GM23338 (cell line): Measurements from ENCODE around the gene THYN1. TPM values are rescaled to one million over a fixed set of nuclear protein-coding genes. Genes with fewer than 3 reads are reported as not detected.

Experiments
- ATAC-seq: fragments of 200-7000 bp; cut with Tn5 transposase; 3 replicates; pipeline ENCODE4 v1.9.1; 2020
- DNase-seq: peaks from one replicate; pipeline ENCODE4 v3.0.0-alpha.2; 2015; ENCODE audit warnings: low spot score
- H2AFZ ChIP-seq: fragments of 200-600 bp; sonication (generic); 2 replicates; pipeline ENCODE4 v1.8.0; 2016; ENCODE audit warnings: antibody characterized with exemption, mild to moderate bottlenecking, moderate library complexity
- H3F3A ChIP-seq: fragments of 200-600 bp; sonication (generic); replicated peaks from 2 replicates; pipeline ENCODE4 v1.8.0; 2017; ENCODE audit warnings: antibody characterized with exemption, mixed run types, low read depth
- H3K27ac ChIP-seq: fragments of 200-600 bp; sonication (generic); 2 replicates; pipeline ENCODE4 v1.6.1; 2016; ENCODE audit warnings: low read depth
- H3K27me3 ChIP-seq: fragments of 200-600 bp; sonication (generic); 2 replicates; pipeline ENCODE4 v1.8.0; 2016; ENCODE audit warnings: mild to moderate bottlenecking, mixed run types, moderate library complexity; ENCODE audit not compliant: insufficient read depth
- H3K36me3 ChIP-seq: fragments of 200-600 bp; sonication (generic); 2 replicates; pipeline ENCODE4 v1.8.0; 2016; ENCODE audit warnings: mild to moderate bottlenecking; ENCODE audit not compliant: insufficient read depth
- H3K4me1 ChIP-seq: fragments of 200-600 bp; sonication (generic); 2 replicates; pipeline ENCODE4 v1.8.0; 2016; ENCODE audit warnings: mild to moderate bottlenecking, moderate library complexity; ENCODE audit not compliant: insufficient read depth
- H3K4me2 ChIP-seq: fragments of 200-600 bp; sonication (generic); 2 replicates; pipeline ENCODE4 v1.7.1; 2017; ENCODE audit warnings: mixed run types
- H3K4me3 ChIP-seq: fragments of 200-600 bp; sonication (generic); 2 replicates; pipeline ENCODE4 v1.6.1; 2016; ENCODE audit warnings: mixed run types
- H3K79me2 ChIP-seq: fragments of 200-600 bp; sonication (generic); replicated peaks from 2 replicates; pipeline ENCODE4 v1.8.0; 2017; ENCODE audit warnings: mild to moderate bottlenecking; ENCODE audit not compliant: insufficient read depth
- H3K9me2 ChIP-seq: fragments of 200-600 bp; sonication (generic); 2 replicates; pipeline ENCODE4 v1.8.0; 2017; ENCODE audit not compliant: insufficient read depth
- H4K20me1 ChIP-seq: fragments of 200-600 bp; sonication (generic); replicated peaks from 2 replicates; pipeline ENCODE4 v1.8.0; 2017; ENCODE audit warnings: mild to moderate bottlenecking; ENCODE audit not compliant: insufficient read depth
- H3K27ac Mint-ChIP-seq: 2 replicates; pipeline ENCODE4 v1.8.0; 2020; ENCODE audit warnings: inconsistent platforms, mild to moderate bottlenecking, moderate library complexity, mixed read lengths
- H3K27me3 Mint-ChIP-seq: 3 replicates; pipeline ENCODE4 v1.8.0; 2022; ENCODE audit warnings: low read depth, mild to moderate bottlenecking, moderate library complexity, mixed read lengths, inconsistent platforms; ENCODE audit not compliant: insufficient read depth, poor library complexity
- H3K36me3 Mint-ChIP-seq: 3 replicates; pipeline ENCODE4 v1.8.0; 2021; ENCODE audit warnings: low read depth, mild to moderate bottlenecking, inconsistent platforms, moderate library complexity, mixed read lengths
- H3K4me1 Mint-ChIP-seq: 3 replicates; pipeline ENCODE4 v1.8.0; 2020; ENCODE audit warnings: mild to moderate bottlenecking, inconsistent platforms, mixed read lengths
- H3K4me3 Mint-ChIP-seq: 3 replicates; pipeline ENCODE4 v1.8.0; 2021; ENCODE audit warnings: moderate library complexity, mild to moderate bottlenecking, inconsistent platforms, mixed read lengths
- H3K9me3 Mint-ChIP-seq: 3 replicates; pipeline ENCODE4 v1.8.0; 2020; ENCODE audit warnings: moderate library complexity, mild to moderate bottlenecking, inconsistent platforms, mixed read lengths
- CREB1 ChIP-seq: fragments of 250-450 bp; sonication (Bioruptor Pico); IDR thresholded peaks from 2 replicates; pipeline ENCODE4 v1.5.0; 2020; ENCODE audit warnings: low read depth, mild to moderate bottlenecking, moderate library complexity
- CTCF ChIP-seq, 2 experiments: fragments of 200-600 bp in 1 of 2; sonication (generic) in 1 of 2; conservative IDR thresholded peaks; 2 replicates each; pipeline versions ENCODE4 v1.5.1 to v1.6.1; 2016 to 2017; ENCODE audit warnings: antibody characterized with exemption in 2 of 2, low read depth in 2 of 2, mild to moderate bottlenecking in 2 of 2, moderate library complexity in 1 of 2
- ETS1 ChIP-seq: IDR thresholded peaks from 2 replicates; pipeline ENCODE4 v1.6.1; 2016; ENCODE audit warnings: antibody characterized with exemption
- EZH2 ChIP-seq: fragments of 200-600 bp; sonication (generic); IDR thresholded peaks from one replicate; pipeline ENCODE4 v1.8.0; 2017; ENCODE audit warnings: antibody characterized with exemption, mild to moderate bottlenecking, low read depth; ENCODE audit not compliant: unreplicated experiment
- EZH2phosphoT487 ChIP-seq: fragments of 200-600 bp; sonication (generic); IDR thresholded peaks from one replicate; pipeline ENCODE4 v1.8.1; 2018; ENCODE audit warnings: antibody characterized with exemption; ENCODE audit not compliant: unreplicated experiment
- JUNB ChIP-seq: IDR thresholded peaks from one replicate; pipeline ENCODE4 v1.6.1; 2016; ENCODE audit warnings: antibody characterized with exemption; ENCODE audit not compliant: unreplicated experiment
- NANOG ChIP-seq: IDR thresholded peaks from 2 replicates; pipeline ENCODE4 v1.6.1; 2016; ENCODE audit warnings: antibody characterized with exemption, borderline replicate concordance
- POLR2AphosphoS5 ChIP-seq: IDR thresholded peaks from 2 replicates; pipeline ENCODE4 v1.6.1; 2016; ENCODE audit warnings: antibody characterized with exemption, low read depth
- REST ChIP-seq: IDR thresholded peaks from one replicate; pipeline ENCODE4 v1.6.1; 2018; ENCODE audit warnings: antibody characterized with exemption; ENCODE audit not compliant: unreplicated experiment
- ZNF114 ChIP-seq: fragments of 250-450 bp; sonication (Bioruptor Pico); IDR thresholded peaks from 2 replicates; pipeline ENCODE4 v1.5.0; 2020; ENCODE audit warnings: mild to moderate bottlenecking, moderate library complexity
- ZNF462 ChIP-seq: fragments of 250-450 bp; sonication (Bioruptor Pico); IDR thresholded peaks from 2 replicates; pipeline ENCODE4 v1.5.0; 2020; ENCODE audit warnings: mild to moderate bottlenecking, moderate library complexity
- polyA plus RNA-seq: library from polyadenylated mRNA; unstranded; fragments of >200 nt; fragmentation: Nextera tagmentation; extraction: Ambion mirVana; gene quantifications from 2 replicates; pipeline ENCODE4 v1.2.1, GENCODE V29; 2016
- total RNA-seq: library from RNA; depleted of rRNA; stranded (reverse); fragments of >200 nt; shearing (Covaris generic); gene quantifications from 2 replicates; pipeline ENCODE4 v1.2.3, GENCODE V29; 2014

THYN1 gene
- total and polyA plus RNA-seq, 2 experiments from 2014 or later = 116 to 216 TPM

- Mint-ChIP-seq H3K4me3 (no peak overlapping the region), H3K27me3 (peaks cover 16% of the 10 kb centered on the region), H3K4me1 (peaks cover 15% of the 10 kb centered on the region), H3K27ac (no peak overlapping the region), H3K9me3 (no peaks in the 10 kb centered on the region), H3K36me3 (no peaks in the 10 kb centered on the region)
- Histone ChIP-seq H3K4me3 (no peak overlapping the region), H3K79me2 (peaks cover 40% of the 10 kb centered on the region), H3K27ac (no peak overlapping the region), H3K9me2 (no peaks in the 10 kb centered on the region), H3F3A (0 out of 2 replicates have a peak, but pooled peaks cover 2% of the 10 kb centered on the region), H2AFZ (no peak overlapping the region), H3K27me3 (peaks cover 13% of the 10 kb centered on the region; the same call in 1 of the 2 replicates), H4K20me1 (peaks cover 13% of the 10 kb centered on the region), H3K36me3 (no peaks in the 10 kb centered on the region), H3K4me1 (peaks cover 6% of the 10 kb centered on the region; the same call in 1 of the 2 replicates), H3K4me2 (no peak overlapping the region)
- ATAC-seq (no peak), DNase-seq (no peak)
- no peak for TF ChIP-seq ZNF462
- TF ChIP-seq ETS1 = no peak
- TF ChIP-seq JUNB = no peak
- no peak for TF ChIP-seq REST
- TF ChIP-seq CTCF (conservative IDR thresholded peaks at IDR 0.05; ENCODE audit: low read depth in 2 of 2) = no peak
- TF ChIP-seq EZH2 = no peak
- no peak for TF ChIP-seq EZH2phosphoT487
- no peak for TF ChIP-seq CREB1 (CRISPR knock-in tag)
- TF ChIP-seq POLR2AphosphoS5 = no peak
- no peak for TF ChIP-seq ZNF114 (CRISPR knock-in tag)
- no peak for TF ChIP-seq NANOG
Observed at GRCh38 chr11:134228625-134229024, 24.5 kb downstream of the THYN1 start.
